Testis (tissue), 2 donors: Measurements from ENCODE around the gene RAP1GAP2.

ENCODE experiments used
- CTCF ChIP-seq, 3 experiments: fragments of 450-650 bp in 2 of 3; fragments of 200-600 bp in 1 of 3; sonication (generic) in 1 of 3; IDR thresholded peaks; one replicate each; pipeline ENCODE4 v1.5.1; 2016 to 2019; ENCODE audit warnings: antibody characterized with exemption in 3 of 3, mild to moderate bottlenecking in 2 of 3, moderate library complexity in 1 of 3
- POLR2A ChIP-seq: fragments of 450-650 bp; IDR thresholded peaks from one replicate; pipeline ENCODE4 v1.6.1; 2017; ENCODE audit warnings: antibody characterized with exemption, mild to moderate bottlenecking, moderate library complexity

GRCh38 chr17:2852729-2853282 is 56.6 kb downstream of the RAP1GAP2 start:
- TF ChIP-seq CTCF (IDR thresholded peaks at IDR 0.05), result no peak
- no peak for TF ChIP-seq POLR2A
